K562 (cell line): ENCODE data around the gene CPED1. TPM values are rescaled to one million over a fixed set of nuclear protein-coding genes. Genes with fewer than 3 reads are reported as not detected.

Experiments
- ARID1B ChIP-seq: fragments of 450-650 bp; IDR thresholded peaks from 2 replicates; pipeline ENCODE4 v1.6.1; 2016; ENCODE audit warnings: antibody characterized with exemption, mild to moderate bottlenecking, inconsistent platforms
- BCOR ChIP-seq: fragments of 450-650 bp; IDR thresholded peaks from 2 replicates; pipeline ENCODE4 v1.6.1; 2016
- CC2D1A ChIP-seq: fragments of 450-650 bp; IDR thresholded peaks from 2 replicates; pipeline ENCODE4 v1.6.1; 2017; ENCODE audit warnings: mild to moderate bottlenecking
- CSDE1 ChIP-seq, 2 experiments: fragments of 450-650 bp; IDR thresholded peaks; 2 replicates each; pipeline ENCODE4 v1.6.1; 2016; ENCODE audit warnings: mild to moderate bottlenecking in 1 of 2
- DNMT1 ChIP-seq: fragments of 450-650 bp; IDR thresholded peaks from 2 replicates; pipeline ENCODE4 v1.6.1; 2016; ENCODE audit warnings: antibody characterized with exemption, mild to moderate bottlenecking
- EHMT2 ChIP-seq: fragments of 450-650 bp; IDR thresholded peaks from 2 replicates; pipeline ENCODE4 v1.6.1; 2018; ENCODE audit warnings: antibody characterized with exemption
- FOXM1 ChIP-seq, 2 experiments: fragments of 450-650 bp in 1 of 2; sonication (generic) in 1 of 2; formaldehyde crosslinking in 1 of 2; IDR thresholded peaks; 2 replicates each; pipeline versions ENCODE4 v1.6.1 to v1.9.0; 2017 to 2022; ENCODE audit warnings: low read depth in 2 of 2, mild to moderate bottlenecking in 2 of 2, missing genetic modification reagents in 1 of 2, moderate library complexity in 1 of 2
- HDAC1 ChIP-seq, 2 experiments: fragments of 450-650 bp; IDR thresholded peaks; 2 replicates each; pipeline ENCODE4 v1.6.1; 2016 to 2017; ENCODE audit warnings: inconsistent platforms in 1 of 2, mild to moderate bottlenecking in 1 of 2, moderate library complexity in 1 of 2
- HDAC3 ChIP-seq: fragments of 450-650 bp; IDR thresholded peaks from 2 replicates; pipeline ENCODE4 v1.6.1; 2018; ENCODE audit warnings: borderline replicate concordance, mild to moderate bottlenecking, moderate library complexity; ENCODE audit not compliant: partially characterized antibody
- KDM1A ChIP-seq, 2 experiments: fragments of 450-650 bp; IDR thresholded peaks; 2 replicates each; pipeline ENCODE4 v1.6.1; 2016; ENCODE audit warnings: mild to moderate bottlenecking in 2 of 2
- LARP7 ChIP-seq: fragments of 450-650 bp; IDR thresholded peaks from 2 replicates; pipeline ENCODE4 v1.6.1; 2016
- MIER1 ChIP-seq: fragments of 450-650 bp; IDR thresholded peaks from 2 replicates; pipeline ENCODE4 v1.6.1; 2016; ENCODE audit warnings: antibody characterized with exemption, mild to moderate bottlenecking, low read depth
- MTA2 ChIP-seq: fragments of 450-650 bp; IDR thresholded peaks from 2 replicates; pipeline ENCODE4 v1.6.1; 2016; ENCODE audit warnings: low read depth
- NFIC ChIP-seq: fragments of 450-650 bp; IDR thresholded peaks from 2 replicates; pipeline ENCODE4 v1.6.1; 2017; ENCODE audit warnings: mild to moderate bottlenecking, inconsistent platforms
- OTX1 ChIP-seq: fragments of 450-650 bp; formaldehyde crosslinking; IDR thresholded peaks from 2 replicates; pipeline ENCODE4 v1.4.0; 2022; ENCODE audit warnings: mild to moderate bottlenecking
- PRMT5 ChIP-seq: sonication (generic); formaldehyde crosslinking; IDR thresholded peaks from 2 replicates; pipeline ENCODE4 v1.5.0; 2020; ENCODE audit warnings: missing genetic modification reagents
- THRAP3 ChIP-seq: fragments of 450-650 bp; IDR thresholded peaks from 2 replicates; pipeline ENCODE4 v1.6.1; 2016; ENCODE audit warnings: mild to moderate bottlenecking, inconsistent platforms, borderline replicate concordance
- YBX1 ChIP-seq: fragments of 450-650 bp; IDR thresholded peaks from 2 replicates; pipeline ENCODE4 v1.7.1; 2016; ENCODE audit warnings: mild to moderate bottlenecking
- ZNF133 ChIP-seq: fragments of 250-450 bp; sonication (Bioruptor Pico); IDR thresholded peaks from 2 replicates; pipeline ENCODE4 v1.4.0; 2020; ENCODE audit warnings: mild to moderate bottlenecking
- ZNF316 ChIP-seq: fragments of 450-650 bp; IDR thresholded peaks from 2 replicates; pipeline ENCODE4 v1.6.1; 2016
- ZNF589 ChIP-seq: fragments of 200-800 bp; sonication (Bioruptor generic); IDR thresholded peaks from 2 replicates; pipeline ENCODE4 v1.6.1; 2016; ENCODE audit warnings: low read depth, missing genetic modification characterization, missing compliant biosample characterization
- polyA plus RNA-seq, 8 experiments: library from polyadenylated mRNA; depleted of rRNA in 4 of 8; stranded (reverse) in 5 of 8; unstranded in 3 of 8; fragments of >200 nt; fragmentation: Nextera tagmentation in 2 of 8; fragmentation: Illumina TruSeq in 1 of 8; extraction: Ambion mirVana in 2 of 8; extraction: Trizol in 1 of 8; gene quantifications; 2 replicates each; pipeline versions ENCODE4 v1.2.1 to v1.2.3, GENCODE V29; 2011 to 2014; ENCODE audit warnings: inconsistent platforms in 1 of 8, missing spikeins in 1 of 8
- total RNA-seq, 7 experiments: library from RNA; depleted of rRNA in 6 of 7; stranded (reverse); fragments of >200 nt in 6 of 7; fragmentation: Illumina TruSeq in 2 of 7; extraction: Trizol in 2 of 7; gene quantifications; 2 replicates each; pipeline versions ENCODE4 v1.2.1 to v1.2.3, GENCODE V29; 2011 to 2021; ENCODE audit warnings: low replicate concordance in 1 of 7
- TF ChIP-seq, protein P1 (sequence below), 2 experiments: fragments of 450-650 bp; IDR thresholded peaks; 2 replicates each; pipeline ENCODE4 v1.6.1; 2018; ENCODE audit warnings: mild to moderate bottlenecking in 2 of 2, low read depth in 1 of 2; ENCODE audit not compliant: partially characterized antibody in 2 of 2
- TF ChIP-seq, protein P2 (sequence below): fragments of 450-650 bp; IDR thresholded peaks from 2 replicates; pipeline ENCODE4 v1.6.1; 2017; ENCODE audit warnings: antibody characterized with exemption

Gene CPED1
- total and polyA plus RNA-seq, 9 of the 15 experiments (the other 6 are each of a cell fraction or from before 2014, with no cell fraction given): 195 to 393 (median 290) TPM

GRCh38 chr7:120995654-120996053, 7.1 kb downstream of the CPED1 start (continued):
- TF ChIP-seq ZNF133 (no peak), CSDE1 (IDR thresholded peaks at IDR 0.05) (peak in 1 of 2 experiments; percentile 86; a peak in 1 of 4 replicates), MIER1 (0 out of 2 replicates have a peak, but pooled peaks have one; percentile 20), EHMT2 (peak; percentile 79), HDAC1 (IDR thresholded peaks at IDR 0.05) (peak; percentile 16 to 63; a peak in 2 of 4 replicates), NFIC (peak; percentile 47), CC2D1A (peak; percentile 46; the same call in 1 of the 2 replicates), ZNF589 (CRISPR knock-in tag) (0 out of 2 replicates have a peak, but pooled peaks have one; percentile 43), KDM1A (IDR thresholded peaks at IDR 0.05) (peak; percentile 60 to 64; a peak in 3 of 4 replicates), HDAC3 (no peak), THRAP3 (peak; percentile 94), LARP7 (peak; percentile 92), BCOR (peak; percentile 53; the same call in 1 of the 2 replicates), MTA2 (peak; percentile 40), FOXM1 (IDR thresholded peaks at IDR 0.05; ENCODE audit: low read depth) (no peak), FOXM1 (CRISPR knock-in tag; IDR thresholded peaks at IDR 0.05; ENCODE audit: low read depth) (no peak), DNMT1 (0 out of 2 replicates have a peak, but pooled peaks have one; percentile 67), ZNF316 (0 out of 2 replicates have a peak, but pooled peaks have one; percentile 5), OTX1 (CRISPR knock-in tag) (0 out of 2 replicates have a peak, but pooled peaks have one; percentile 22), PRMT5 (CRISPR knock-in tag) (no peak), ARID1B (peak; percentile 30), YBX1 (0 out of 2 replicates have a peak, but pooled peaks have one; percentile 77)
- TF ChIP-seq, protein P1, sequence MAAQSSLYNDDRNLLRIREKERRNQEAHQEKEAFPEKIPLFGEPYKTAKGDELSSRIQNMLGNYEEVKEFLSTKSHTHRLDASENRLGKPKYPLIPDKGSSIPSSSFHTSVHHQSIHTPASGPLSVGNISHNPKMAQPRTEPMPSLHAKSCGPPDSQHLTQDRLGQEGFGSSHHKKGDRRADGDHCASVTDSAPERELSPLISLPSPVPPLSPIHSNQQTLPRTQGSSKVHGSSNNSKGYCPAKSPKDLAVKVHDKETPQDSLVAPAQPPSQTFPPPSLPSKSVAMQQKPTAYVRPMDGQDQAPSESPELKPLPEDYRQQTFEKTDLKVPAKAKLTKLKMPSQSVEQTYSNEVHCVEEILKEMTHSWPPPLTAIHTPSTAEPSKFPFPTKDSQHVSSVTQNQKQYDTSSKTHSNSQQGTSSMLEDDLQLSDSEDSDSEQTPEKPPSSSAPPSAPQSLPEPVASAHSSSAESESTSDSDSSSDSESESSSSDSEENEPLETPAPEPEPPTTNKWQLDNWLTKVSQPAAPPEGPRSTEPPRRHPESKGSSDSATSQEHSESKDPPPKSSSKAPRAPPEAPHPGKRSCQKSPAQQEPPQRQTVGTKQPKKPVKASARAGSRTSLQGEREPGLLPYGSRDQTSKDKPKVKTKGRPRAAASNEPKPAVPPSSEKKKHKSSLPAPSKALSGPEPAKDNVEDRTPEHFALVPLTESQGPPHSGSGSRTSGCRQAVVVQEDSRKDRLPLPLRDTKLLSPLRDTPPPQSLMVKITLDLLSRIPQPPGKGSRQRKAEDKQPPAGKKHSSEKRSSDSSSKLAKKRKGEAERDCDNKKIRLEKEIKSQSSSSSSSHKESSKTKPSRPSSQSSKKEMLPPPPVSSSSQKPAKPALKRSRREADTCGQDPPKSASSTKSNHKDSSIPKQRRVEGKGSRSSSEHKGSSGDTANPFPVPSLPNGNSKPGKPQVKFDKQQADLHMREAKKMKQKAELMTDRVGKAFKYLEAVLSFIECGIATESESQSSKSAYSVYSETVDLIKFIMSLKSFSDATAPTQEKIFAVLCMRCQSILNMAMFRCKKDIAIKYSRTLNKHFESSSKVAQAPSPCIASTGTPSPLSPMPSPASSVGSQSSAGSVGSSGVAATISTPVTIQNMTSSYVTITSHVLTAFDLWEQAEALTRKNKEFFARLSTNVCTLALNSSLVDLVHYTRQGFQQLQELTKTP (IDR thresholded peaks at IDR 0.05; ENCODE audit: low read depth in 1 of 2, partially characterized antibody in 2 of 2): peak in 1 of 2 experiments; percentile 43
- TF ChIP-seq, protein P2, sequence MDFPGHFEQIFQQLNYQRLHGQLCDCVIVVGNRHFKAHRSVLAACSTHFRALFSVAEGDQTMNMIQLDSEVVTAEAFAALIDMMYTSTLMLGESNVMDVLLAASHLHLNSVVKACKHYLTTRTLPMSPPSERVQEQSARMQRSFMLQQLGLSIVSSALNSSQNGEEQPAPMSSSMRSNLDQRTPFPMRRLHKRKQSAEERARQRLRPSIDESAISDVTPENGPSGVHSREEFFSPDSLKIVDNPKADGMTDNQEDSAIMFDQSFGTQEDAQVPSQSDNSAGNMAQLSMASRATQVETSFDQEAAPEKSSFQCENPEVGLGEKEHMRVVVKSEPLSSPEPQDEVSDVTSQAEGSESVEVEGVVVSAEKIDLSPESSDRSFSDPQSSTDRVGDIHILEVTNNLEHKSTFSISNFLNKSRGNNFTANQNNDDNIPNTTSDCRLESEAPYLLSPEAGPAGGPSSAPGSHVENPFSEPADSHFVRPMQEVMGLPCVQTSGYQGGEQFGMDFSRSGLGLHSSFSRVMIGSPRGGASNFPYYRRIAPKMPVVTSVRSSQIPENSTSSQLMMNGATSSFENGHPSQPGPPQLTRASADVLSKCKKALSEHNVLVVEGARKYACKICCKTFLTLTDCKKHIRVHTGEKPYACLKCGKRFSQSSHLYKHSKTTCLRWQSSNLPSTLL: peak; percentile 47; the same call in 1 of the 2 replicates
